H9 (cell line): ENCODE results near the gene VPS41. TPM values are rescaled to one million over a fixed set of nuclear protein-coding genes. Genes with fewer than 3 reads are reported as not detected.

Experiments used
- DNase-seq: peaks from one replicate; pipeline ENCODE4 v3.0.0-alpha.2; 2017
- H2AFZ ChIP-seq: one replicate; pipeline ENCODE4 v1.6.1; 2013; ENCODE audit warnings: mild to moderate bottlenecking, low read length, control low read depth, moderate library complexity
- H2AK5ac ChIP-seq: 2 replicates; pipeline ENCODE4 v1.6.1; 2013; ENCODE audit warnings: low read length, control low read depth, mixed read lengths; ENCODE audit not compliant: insufficient read length
- H2BK120ac ChIP-seq: one replicate; pipeline ENCODE4 v1.6.1; 2013; ENCODE audit warnings: low read depth, mild to moderate bottlenecking, low read length, control low read depth, inconsistent platforms; ENCODE audit not compliant: poor library complexity, severe bottlenecking
- H2BK12ac ChIP-seq: 2 replicates; pipeline ENCODE4 v1.6.1; 2013; ENCODE audit warnings: low read length, control low read depth, mixed read lengths, low read depth; ENCODE audit not compliant: insufficient read length
- H2BK15ac ChIP-seq: 2 replicates; pipeline ENCODE4 v1.6.1; 2013; ENCODE audit warnings: low read depth, low read length, control low read depth
- H2BK20ac ChIP-seq: one replicate; pipeline ENCODE4 v1.6.1; 2013; ENCODE audit warnings: low read depth, mild to moderate bottlenecking, low read length, control low read depth, inconsistent platforms; ENCODE audit not compliant: poor library complexity, severe bottlenecking
- H2BK5ac ChIP-seq: 2 replicates; pipeline ENCODE4 v1.6.1; 2013; ENCODE audit warnings: low read length, control low read depth, mixed read lengths; ENCODE audit not compliant: insufficient read length
- H3K14ac ChIP-seq: 2 replicates; pipeline ENCODE4 v1.6.1; 2013; ENCODE audit warnings: low read length, control low read depth; ENCODE audit not compliant: insufficient read depth
- H3K18ac ChIP-seq: 2 replicates; pipeline ENCODE4 v1.6.1; 2013; ENCODE audit warnings: low read depth, mild to moderate bottlenecking, mixed read lengths, low read length, control low read depth; ENCODE audit not compliant: insufficient read length
- H3K23ac ChIP-seq: 2 replicates; pipeline ENCODE4 v1.6.1; 2013; ENCODE audit warnings: low read length, control low read depth, mixed read lengths, low read depth; ENCODE audit not compliant: insufficient read length
- H3K23me2 ChIP-seq: 2 replicates; pipeline ENCODE4 v1.6.1; 2013; ENCODE audit warnings: low read depth, mild to moderate bottlenecking, mixed read lengths, low read length, control low read depth; ENCODE audit not compliant: insufficient read length, poor library complexity, severe bottlenecking
- H3K27ac ChIP-seq: 2 replicates; pipeline ENCODE4 v1.5.1; 2013; ENCODE audit warnings: low read length, control low read depth, mixed read lengths, low read depth; ENCODE audit not compliant: insufficient read length
- H3K27me3 ChIP-seq: 2 replicates; pipeline ENCODE4 v1.6.1; 2013; ENCODE audit warnings: low read length, control low read depth, inconsistent platforms; ENCODE audit not compliant: insufficient read depth
- H3K4ac ChIP-seq: 2 replicates; pipeline ENCODE4 v1.6.1; 2013; ENCODE audit warnings: low read depth, mild to moderate bottlenecking, control low read depth, inconsistent platforms, low read length, moderate library complexity
- H3K4me1 ChIP-seq: 2 replicates; pipeline ENCODE4 v1.6.1; 2013; ENCODE audit warnings: low read length, control low read depth, inconsistent platforms; ENCODE audit not compliant: insufficient read depth
- H3K4me2 ChIP-seq: 2 replicates; pipeline ENCODE4 v1.6.1; 2013; ENCODE audit warnings: low read length, control low read depth, mixed read lengths; ENCODE audit not compliant: insufficient read length, insufficient read depth
- H3K56ac ChIP-seq: 2 replicates; pipeline ENCODE4 v1.6.1; 2013; ENCODE audit warnings: low read depth, mild to moderate bottlenecking, mixed read lengths, low read length, control low read depth; ENCODE audit not compliant: insufficient read length
- H3K79me1 ChIP-seq: 2 replicates; pipeline ENCODE4 v1.6.1; 2013; ENCODE audit warnings: low read depth, mild to moderate bottlenecking, moderate library complexity, low read length, control low read depth, inconsistent platforms; ENCODE audit not compliant: insufficient read depth, poor library complexity, severe bottlenecking
- H3K79me2 ChIP-seq: 2 replicates; pipeline ENCODE4 v1.6.1; 2013; ENCODE audit warnings: low read length, control low read depth, inconsistent platforms; ENCODE audit not compliant: insufficient read depth
- H3K9ac ChIP-seq: 2 replicates; pipeline ENCODE4 v1.6.1; 2013; ENCODE audit warnings: low read length, control low read depth, mixed read lengths; ENCODE audit not compliant: insufficient read length; ENCODE audit errors: extremely low read depth
- H3K9me3 ChIP-seq: one replicate; pipeline ENCODE4 v1.6.1; 2013; ENCODE audit warnings: low read depth, low read length, inconsistent platforms; ENCODE audit not compliant: control insufficient read depth
- H3T11ph ChIP-seq: one replicate; pipeline ENCODE4 v1.6.1; 2013; ENCODE audit warnings: mild to moderate bottlenecking, low read length, control low read depth, inconsistent platforms
- H4K20me1 ChIP-seq: one replicate; pipeline ENCODE4 v1.6.1; 2013; ENCODE audit not compliant: control insufficient read depth, insufficient read length, insufficient read depth
- H4K5ac ChIP-seq: 2 replicates; pipeline ENCODE4 v1.6.1; 2013; ENCODE audit warnings: low read depth, mild to moderate bottlenecking, mixed read lengths, low read length, control low read depth; ENCODE audit not compliant: insufficient read length
- H4K8ac ChIP-seq: replicated peaks from 2 replicates; pipeline ENCODE4 v1.6.1; 2013; ENCODE audit warnings: low read length, control low read depth, mixed read lengths, low read depth; ENCODE audit not compliant: insufficient read length
- H4K91ac ChIP-seq: 2 replicates; pipeline ENCODE4 v1.6.1; 2013; ENCODE audit warnings: low read depth, mild to moderate bottlenecking, moderate library complexity, mixed read lengths, low read length, control low read depth; ENCODE audit not compliant: insufficient read length
- H3K27ac Mint-ChIP-seq, 3 experiments: 2 replicates in 2 of 3; 3 replicates in 1 of 3; pipeline ENCODE4 v1.8.0; 2020 to 2021; ENCODE audit warnings: mixed read lengths in 3 of 3, mild to moderate bottlenecking in 1 of 3, moderate library complexity in 1 of 3
- H3K27me3 Mint-ChIP-seq: 2 replicates; pipeline ENCODE4 v1.8.0; 2021; ENCODE audit warnings: low read depth, mild to moderate bottlenecking, moderate library complexity, mixed read lengths
- H3K36me3 Mint-ChIP-seq, 3 experiments: 2 replicates in 2 of 3; 3 replicates in 1 of 3; pipeline ENCODE4 v1.8.0; 2020 to 2021; ENCODE audit warnings: low read depth in 3 of 3, mixed read lengths in 3 of 3; ENCODE audit not compliant: insufficient read depth in 1 of 3
- H3K4me1 Mint-ChIP-seq, 2 experiments: 2 replicates each; pipeline ENCODE4 v1.8.0; 2020; ENCODE audit warnings: mixed read lengths in 2 of 2
- H3K4me3 Mint-ChIP-seq, 2 experiments: 2 replicates in 1 of 2; 3 replicates in 1 of 2; pipeline ENCODE4 v1.8.0; 2020 to 2021; ENCODE audit warnings: mild to moderate bottlenecking in 2 of 2, mixed read lengths in 2 of 2, moderate library complexity in 1 of 2
- H3K9me3 Mint-ChIP-seq, 2 experiments: 2 replicates in 1 of 2; 3 replicates in 1 of 2; pipeline ENCODE4 v1.8.0; 2020; ENCODE audit warnings: mild to moderate bottlenecking in 2 of 2, mixed read lengths in 2 of 2, moderate library complexity in 1 of 2
- CTCF ChIP-seq: fragments of 200-600 bp; sonication (generic); conservative IDR thresholded peaks from 3 replicates; pipeline ENCODE4 v1.8.0; 2021; ENCODE audit warnings: antibody characterized with exemption, mild to moderate bottlenecking
- WGBS: extraction: QIAGEN DNeasy Blood & Tissue Kit; methylation state at CpG from one replicate; pipeline ENCODE4 v1.1.7; 2013; ENCODE audit warnings: missing lambda C conversion rate, low lambda C conversion rate, mixed read lengths; ENCODE audit not compliant: insufficient read length; ENCODE audit errors: extremely low coverage; 5-methylcytosine and 5-hydroxymethylcytosine counted together
- total RNA-seq: library from RNA; stranded (reverse); gene quantifications from 2 replicates; pipeline ENCODE4 v1.2.1, GENCODE V29; 2021

Gene VPS41
- total RNA-seq, 1 experiment from 2014 or later = 49.3 TPM

- no peak overlapping the region for H3K56ac ChIP-seq
- H3K4ac ChIP-seq = no peak overlapping the region
Observed at GRCh38 chr7:38702002-38702535, 206.9 kb downstream of the VPS41 start.

More at GRCh38 chr7:38702002-38702535, 206.9 kb downstream of the VPS41 start:
- peaks cover 0 to 4% of the 10 kb centered on the region in 2 experiments; a peak in 2 of 4 replicates for H3K4me1 Mint-ChIP-seq
- Histone ChIP-seq H2AK5ac (no peak overlapping the region), H3K18ac (no peak overlapping the region), H3K4me2 (no peak overlapping the region), H2BK120ac (no peak overlapping the region), H3K4me1 (no peaks in the 10 kb centered on the region), H4K8ac (no peak overlapping the region), H2BK15ac (no peak overlapping the region), H3K14ac (no peak overlapping the region), H3K79me1 (no peaks in the 10 kb centered on the region), H2BK12ac (no peak overlapping the region), H2BK20ac (no peak overlapping the region), H4K91ac (no peak overlapping the region), H3K23me2 (no peaks in the 10 kb centered on the region), H2AFZ (no peak overlapping the region), H4K20me1 (no peaks in the 10 kb centered on the region), H3K9me3 (no peaks in the 10 kb centered on the region), H3K79me2 (no peaks in the 10 kb centered on the region), H3T11ph (no peak overlapping the region), H3K27me3 (no peaks in the 10 kb centered on the region), H3K9ac (no peak overlapping the region), H3K23ac (no peak overlapping the region), H2BK5ac (no peak overlapping the region), H3K27ac (no peak overlapping the region), H4K5ac (no peak overlapping the region)
- no CpG with 5 or more reads among the region's 10 CpGs for WGBS
- no peaks in the 10 kb centered on the region; the same call in 1 of the 2 replicates for H3K27me3 Mint-ChIP-seq
- H3K27ac Mint-ChIP-seq = 0 out of 7 replicates have a peak overlapping the region, but pooled peaks of 1 of the 3 experiments have one; percentile 21
- H3K4me3 Mint-ChIP-seq = no peak overlapping the region
- peaks cover 0 to 6% of the 10 kb centered on the region in 2 experiments; a peak in 1 of 5 replicates for H3K9me3 Mint-ChIP-seq
- no peak for TF ChIP-seq CTCF
- peaks cover 0 to 7% (median 0%) of the 10 kb centered on the region in 3 experiments; a peak in 3 of 7 replicates for H3K36me3 Mint-ChIP-seq
- no peak for DNase-seq
